Keratinocyte (primary cell): ENCODE data around the gene SKIC3. TPM values are rescaled to one million over a fixed set of nuclear protein-coding genes. Genes with fewer than 3 reads are reported as not detected.

ENCODE experiments used
- DNase-seq: peaks from one replicate; pipeline ENCODE4 v3.0.0-alpha.2; 2011; ENCODE audit warnings: low read depth, missing footprints, low spot score
- FAIRE-seq: peaks from 2 replicates; lab custom pipeline; 2011; peaks lifted over from hg19 to GRCh38; lab: Jason Lieb, UNC
- H2AFZ ChIP-seq: 2 replicates; pipeline ENCODE4 v1.6.0; 2012; ENCODE audit warnings: low read length, control low read depth, inconsistent platforms; ENCODE audit not compliant: control insufficient read depth
- H3K27ac ChIP-seq: 2 replicates; pipeline ENCODE4 v1.5.1; 2011; ENCODE audit warnings: low read length; ENCODE audit not compliant: control insufficient read depth, insufficient read depth
- H3K27me3 ChIP-seq: 3 replicates; pipeline ENCODE4 v1.6.0; 2011; ENCODE audit warnings: low read length; ENCODE audit not compliant: control insufficient read depth, insufficient read depth; ENCODE audit errors: extremely low read depth
- H3K36me3 ChIP-seq, 2 experiments: 2 replicates in 1 of 2; 3 replicates in 1 of 2; pipeline ENCODE4 v1.5.1; 2011; ENCODE audit warnings: low read length in 2 of 2, mild to moderate bottlenecking in 1 of 2; ENCODE audit not compliant: control insufficient read depth in 2 of 2, insufficient read depth in 2 of 2; ENCODE audit errors: extremely low read depth in 1 of 2
- H3K4me1 ChIP-seq: 3 replicates; pipeline ENCODE4 v1.5.1; 2011; ENCODE audit warnings: low read length; ENCODE audit not compliant: control insufficient read depth, insufficient read depth; ENCODE audit errors: extremely low read depth
- H3K4me2 ChIP-seq: 3 replicates; pipeline ENCODE4 v1.6.0; 2011; ENCODE audit warnings: low read depth, low read length; ENCODE audit not compliant: control insufficient read depth, insufficient read depth; ENCODE audit errors: extremely low read depth
- H3K4me3 ChIP-seq, 3 experiments: fragments of 200-600 bp in 1 of 3; sonication (generic) in 1 of 3; 2 replicates in 2 of 3; 3 replicates in 1 of 3; pipeline ENCODE4 v1.5.1; 2011 to 2016; ENCODE audit warnings: low read length in 3 of 3, mild to moderate bottlenecking in 3 of 3, control low read depth in 2 of 3, inconsistent platforms in 1 of 3, low read depth in 1 of 3, mixed read lengths in 1 of 3, mixed run types in 1 of 3, moderate library complexity in 1 of 3; ENCODE audit not compliant: control insufficient read depth in 2 of 3, insufficient read depth in 2 of 3; ENCODE audit errors: extremely low read depth in 1 of 3
- H3K79me2 ChIP-seq: 2 replicates; pipeline ENCODE4 v1.6.0; 2012; ENCODE audit warnings: low read length; ENCODE audit not compliant: control insufficient read depth, insufficient read depth
- H3K9ac ChIP-seq: 3 replicates; pipeline ENCODE4 v1.6.0; 2011; ENCODE audit warnings: low read length; ENCODE audit not compliant: control insufficient read depth, insufficient read depth; ENCODE audit errors: extremely low read depth
- H3K9me1 ChIP-seq: 3 replicates; pipeline ENCODE4 v1.6.0; 2011; ENCODE audit warnings: low read length; ENCODE audit not compliant: control insufficient read depth, insufficient read depth; ENCODE audit errors: extremely low read depth
- H3K9me3 ChIP-seq: 2 replicates; pipeline ENCODE4 v1.5.1; 2012; ENCODE audit warnings: low read depth, low read length; ENCODE audit not compliant: control insufficient read depth
- H4K20me1 ChIP-seq: 3 replicates; pipeline ENCODE4 v1.6.0; 2011; ENCODE audit warnings: low read length; ENCODE audit not compliant: control insufficient read depth, insufficient read depth; ENCODE audit errors: extremely low read depth
- CTCF ChIP-seq, 3 experiments: IDR thresholded peaks in 1 of 3; conservative IDR thresholded peaks in 1 of 3; optimal IDR thresholded peaks in 1 of 3; 2 replicates in 2 of 3; 3 replicates in 1 of 3; pipeline versions ENCODE3 to v1.5.1; 2011; ENCODE audit warnings: low read length in 3 of 3, mild to moderate bottlenecking in 3 of 3, moderate library complexity in 2 of 3, control low read depth in 1 of 3, inconsistent platforms in 1 of 3; ENCODE audit not compliant: insufficient read depth in 2 of 3; ENCODE audit errors: extremely low read depth in 1 of 3
- EZH2 ChIP-seq: IDR thresholded peaks from one replicate; pipeline ENCODE4 v1.6.1; 2012; ENCODE audit warnings: inconsistent platforms, mild to moderate bottlenecking, low read length, moderate library complexity
- dilution Hi-C: fragments of 300-500 bp; cut with MboI; formaldehyde crosslinking; loops from one replicate; pipeline ENCODE4 v1.7.0; 2020; ENCODE audit warnings: low sequenced_read_pairs; ENCODE audit not compliant: extremely low pct_ligation_motif_present
- polyA plus RNA-seq, 5 experiments: library from polyadenylated mRNA; depleted of rRNA in 3 of 5; stranded (reverse) in 3 of 5; stranded (forward) in 1 of 5; unstranded in 1 of 5; fragments of >200 nt; gene quantifications; 1 replicate in 1 of 5; 2 replicates in 3 of 5; 3 replicates in 1 of 5; pipeline versions ENCODE4 v1.2.1 to v1.2.3, GENCODE V29; 2011 to 2012; ENCODE audit warnings: missing spikeins in 2 of 5, low read depth in 1 of 5, low replicate concordance in 1 of 5

SKIC3 gene
- polyA plus RNA-seq, 1 donor (not counting 4 experiments of a cell fraction or from before 2014, with no cell fraction given) = 63.8 TPM

GRCh38 chr5:95519681-95520080, 35.1 kb downstream of the SKIC3 start:
- Histone ChIP-seq H3K79me2 (no peaks in the 10 kb centered on the region), H3K27ac (no peak overlapping the region), H4K20me1 (no peaks in the 10 kb centered on the region), H3K9me3 (no peaks in the 10 kb centered on the region), H3K4me2 (no peak overlapping the region), H2AFZ (no peak overlapping the region), H3K9me1 (no peaks in the 10 kb centered on the region), H3K4me1 (no peaks in the 10 kb centered on the region), H3K9ac (no peak overlapping the region), H3K27me3 (no peaks in the 10 kb centered on the region), H3K4me3 (no peak overlapping the region), H3K36me3 (peaks cover 7 to 18% of the 10 kb centered on the region in 2 experiments)
- no peak for DNase-seq
- TF ChIP-seq CTCF (optimal IDR thresholded peaks at IDR 0.05 in 1 of 3, IDR thresholded peaks at IDR 0.05 in 1 of 3, conservative IDR thresholded peaks at IDR 0.05 in 1 of 3; ENCODE audit: extremely low read depth in 1 of 3, insufficient read depth in 2 of 3, low read length in 3 of 3) (no peak), EZH2 (no peak)
- no peak for FAIRE-seq
- dilution Hi-C loops = no loop called here

- Histone ChIP-seq H3K27ac (no peak overlapping the region), H2AFZ (no peak overlapping the region), H3K9ac (no peak overlapping the region), H3K9me1 (no peaks in the 10 kb centered on the region), H3K4me3 (no peak overlapping the region), H3K79me2 (no peaks in the 10 kb centered on the region), H3K9me3 (no peaks in the 10 kb centered on the region), H3K27me3 (no peaks in the 10 kb centered on the region), H3K36me3 (peaks cover 9 to 14% of the 10 kb centered on the region in 2 experiments), H3K4me1 (no peaks in the 10 kb centered on the region), H3K4me2 (no peak overlapping the region), H4K20me1 (no peaks in the 10 kb centered on the region)
- dilution Hi-C loops = no loop called here
- FAIRE-seq (no peak), DNase-seq (no peak)
- TF ChIP-seq CTCF (optimal IDR thresholded peaks at IDR 0.05 in 1 of 3, IDR thresholded peaks at IDR 0.05 in 1 of 3, conservative IDR thresholded peaks at IDR 0.05 in 1 of 3; ENCODE audit: extremely low read depth in 1 of 3, insufficient read depth in 2 of 3, low read length in 3 of 3) (no peak), EZH2 (no peak)
Measured at GRCh38 chr5:95519151-95519550, 35.6 kb downstream of the SKIC3 start.
